ENCODE data around the gene MGAT2. TPM values are rescaled to one million over a fixed set of nuclear protein-coding genes. Genes with fewer than 3 reads are reported as not detected.

The MGAT2 gene
- total and polyA plus RNA-seq, 3 donors from 2014 or later, result 58.3 to 89.1 (median 88.8) TPM

DNA sequence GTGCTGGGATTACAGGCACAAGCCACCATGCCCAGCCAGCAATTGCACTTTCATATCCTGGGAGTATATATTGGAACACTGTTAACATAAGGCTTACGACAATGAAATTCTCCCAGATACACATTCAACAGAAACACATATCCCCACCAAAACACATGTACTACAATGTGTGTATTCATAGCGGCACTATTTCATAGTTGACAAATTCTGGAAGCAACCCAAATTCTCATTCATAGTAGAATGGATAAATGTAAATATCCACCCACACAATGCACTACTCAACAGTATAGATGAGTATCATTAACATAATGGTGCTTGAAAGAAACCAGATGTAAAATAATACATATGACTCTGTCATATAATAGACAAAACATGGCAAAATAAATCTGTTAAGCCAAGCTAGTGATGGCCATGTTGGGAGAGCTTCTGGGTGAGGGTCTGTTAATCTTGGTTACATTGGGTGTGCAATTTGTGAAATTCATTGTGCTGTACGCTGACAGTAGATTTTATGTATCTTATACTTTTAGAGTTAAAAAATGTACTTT is 17.0 kb downstream of the MGAT2 start:
- intact Hi-C loops (cut with DNase I; ENCODE audit: low total_unique reads), result no loop called here
- no peaks in the 10 kb centered on the region for H3K36me3 ChIP-seq (ENCODE audit: low read depth, missing control alignments)
- WGBS, 2 donors, result 88% methylated on average over 3 of the region's 3 CpGs
- H3K9me3 ChIP-seq, result no peaks in the 10 kb centered on the region
- TF ChIP-seq, protein P1, sequence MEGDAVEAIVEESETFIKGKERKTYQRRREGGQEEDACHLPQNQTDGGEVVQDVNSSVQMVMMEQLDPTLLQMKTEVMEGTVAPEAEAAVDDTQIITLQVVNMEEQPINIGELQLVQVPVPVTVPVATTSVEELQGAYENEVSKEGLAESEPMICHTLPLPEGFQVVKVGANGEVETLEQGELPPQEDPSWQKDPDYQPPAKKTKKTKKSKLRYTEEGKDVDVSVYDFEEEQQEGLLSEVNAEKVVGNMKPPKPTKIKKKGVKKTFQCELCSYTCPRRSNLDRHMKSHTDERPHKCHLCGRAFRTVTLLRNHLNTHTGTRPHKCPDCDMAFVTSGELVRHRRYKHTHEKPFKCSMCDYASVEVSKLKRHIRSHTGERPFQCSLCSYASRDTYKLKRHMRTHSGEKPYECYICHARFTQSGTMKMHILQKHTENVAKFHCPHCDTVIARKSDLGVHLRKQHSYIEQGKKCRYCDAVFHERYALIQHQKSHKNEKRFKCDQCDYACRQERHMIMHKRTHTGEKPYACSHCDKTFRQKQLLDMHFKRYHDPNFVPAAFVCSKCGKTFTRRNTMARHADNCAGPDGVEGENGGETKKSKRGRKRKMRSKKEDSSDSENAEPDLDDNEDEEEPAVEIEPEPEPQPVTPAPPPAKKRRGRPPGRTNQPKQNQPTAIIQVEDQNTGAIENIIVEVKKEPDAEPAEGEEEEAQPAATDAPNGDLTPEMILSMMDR (IDR thresholded peaks at IDR 0.05), result no peak
- no peak for TF ChIP-seq POLR2A (IDR thresholded peaks at IDR 0.05)
- no peak overlapping the region for H3K4me3 ChIP-seq
- no peaks in the 10 kb centered on the region for H3K27me3 ChIP-seq
- H3K27ac ChIP-seq, result no peak overlapping the region
- no peak for DNase-seq
- H3K4me1 ChIP-seq, result peaks cover 25% of the 10 kb centered on the region

DNA sequence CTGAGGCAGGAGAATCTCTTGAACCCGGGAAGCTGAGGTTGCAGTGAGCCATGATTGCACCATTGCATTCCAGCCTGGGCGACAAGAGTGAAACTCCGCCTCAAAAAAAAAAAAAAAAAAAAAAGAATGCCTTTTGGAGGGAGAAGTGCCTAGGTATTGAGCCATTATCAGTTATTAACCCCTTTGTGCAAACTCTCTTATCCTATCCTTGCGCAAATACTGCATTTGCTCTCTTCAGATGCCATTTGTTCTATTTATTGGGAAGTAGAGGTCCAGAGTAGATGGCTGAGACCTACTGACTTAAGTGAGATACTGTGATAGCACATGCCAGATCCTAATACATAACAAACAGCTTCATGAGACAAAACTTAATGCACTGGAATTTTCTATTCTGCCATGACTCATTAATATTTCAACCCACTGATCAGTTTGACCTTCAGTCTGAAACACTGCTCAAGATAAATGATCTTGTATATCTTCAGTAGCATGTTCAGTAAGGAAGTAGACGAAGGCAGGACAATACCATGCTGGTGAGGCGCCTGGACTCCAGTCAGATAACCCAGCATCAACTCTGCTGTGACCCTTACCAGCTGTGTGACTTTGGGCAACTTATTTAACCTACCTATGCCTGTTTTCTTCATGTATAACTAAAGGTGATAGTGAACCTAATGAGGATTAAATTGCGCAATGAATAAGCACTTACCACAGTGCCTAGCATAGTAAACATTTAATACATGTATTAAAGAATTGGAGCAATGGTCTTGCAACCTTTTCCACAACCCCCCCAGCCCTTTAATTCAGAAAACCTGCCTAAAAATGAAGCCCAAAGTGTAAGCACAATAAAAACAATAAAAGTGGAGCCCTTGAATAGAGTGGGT is 20.2 kb downstream of the MGAT2 start:
- WGBS, 2 donors, result 89 to 91% methylated on average over 7 of the region's 7 CpGs
- H3K4me1 ChIP-seq, result peaks cover 27% of the 10 kb centered on the region
- TF ChIP-seq, protein P1 (IDR thresholded peaks at IDR 0.05), result no peak
- TF ChIP-seq POLR2A (IDR thresholded peaks at IDR 0.05), result no peak
- H3K36me3 ChIP-seq (ENCODE audit: low read depth, missing control alignments), result no peaks in the 10 kb centered on the region
- no peaks in the 10 kb centered on the region for H3K27me3 ChIP-seq
- H3K27ac ChIP-seq, result peak overlapping the region in 1 of 2 donors; percentile 57
- DNase-seq, result no peak
- intact Hi-C loops (cut with DNase I; ENCODE audit: low total_unique reads), result no loop called here
- no peaks in the 10 kb centered on the region for H3K9me3 ChIP-seq
- no peak overlapping the region for H3K4me3 ChIP-seq

DNA sequence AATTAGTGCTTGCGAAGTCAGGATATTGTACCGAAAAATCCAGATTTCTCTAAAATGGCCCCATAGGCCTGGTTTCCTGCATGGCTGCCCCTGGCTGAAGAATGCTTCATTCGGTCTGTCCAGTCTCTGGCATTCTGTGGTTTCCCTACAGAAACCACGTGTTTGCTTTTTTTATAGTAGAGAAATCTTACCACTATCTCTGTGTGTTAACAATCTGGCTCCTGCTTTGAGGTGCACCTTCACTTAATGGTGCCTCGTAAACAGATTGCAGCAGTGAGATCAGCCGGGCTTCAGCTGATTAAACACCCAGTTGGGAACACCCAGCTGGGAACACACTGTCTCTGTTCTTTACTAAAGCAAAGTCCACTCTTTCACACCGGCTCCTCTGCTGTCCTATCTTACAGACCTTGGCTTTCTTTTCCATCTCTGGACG is 21.1 kb downstream of the MGAT2 start:
- intact Hi-C loops (cut with DNase I; ENCODE audit: low total_unique reads), result no loop called here
- H3K9me3 ChIP-seq, result no peaks in the 10 kb centered on the region
- no peak overlapping the region for H3K4me3 ChIP-seq
- no peaks in the 10 kb centered on the region for H3K27me3 ChIP-seq
- WGBS, 2 donors, result 48 to 57% methylated on average over 8 of the region's 8 CpGs
- TF ChIP-seq POLR2A (IDR thresholded peaks at IDR 0.05), result no peak
- TF ChIP-seq, protein P1 (IDR thresholded peaks at IDR 0.05), result no peak
- H3K36me3 ChIP-seq (ENCODE audit: low read depth, missing control alignments), result no peaks in the 10 kb centered on the region
- peak overlapping the region; percentile 24 to 57 for H3K27ac ChIP-seq
- peak; percentile 55 for DNase-seq
- peaks cover 25% of the 10 kb centered on the region for H3K4me1 ChIP-seq

DNA sequence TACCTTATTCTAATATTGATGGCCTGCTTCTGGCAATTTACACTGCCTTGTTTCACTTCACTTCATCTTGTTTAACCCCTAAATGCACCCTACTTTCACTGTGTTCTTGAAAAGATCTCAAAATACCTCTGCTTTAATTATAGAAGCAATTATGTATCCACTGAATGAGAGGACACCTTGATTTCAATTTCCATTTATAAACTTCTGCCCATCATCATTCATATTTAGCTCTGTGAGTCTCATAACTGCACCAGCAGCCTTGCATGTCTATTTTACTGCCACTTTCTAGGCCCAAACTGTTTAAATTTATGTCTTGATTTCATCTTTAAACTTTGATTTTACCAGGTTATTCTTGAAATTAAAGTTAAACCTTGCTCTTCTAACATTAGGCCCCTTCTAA is 21.6 kb downstream of the MGAT2 start:
- H3K4me1 ChIP-seq, result peaks cover 20% of the 10 kb centered on the region
- TF ChIP-seq, protein P1 (IDR thresholded peaks at IDR 0.05), result no peak
- no peak for TF ChIP-seq POLR2A (IDR thresholded peaks at IDR 0.05)
- intact Hi-C loops (cut with DNase I; ENCODE audit: low total_unique reads), result no loop called here
- H3K4me3 ChIP-seq, result no peak overlapping the region
- H3K36me3 ChIP-seq (ENCODE audit: low read depth, missing control alignments), result no peaks in the 10 kb centered on the region
- H3K27me3 ChIP-seq, result no peaks in the 10 kb centered on the region
- H3K9me3 ChIP-seq, result no peaks in the 10 kb centered on the region
- no peak for DNase-seq
- peak overlapping the region; percentile 24 to 57 for H3K27ac ChIP-seq

Data from testis (tissue), 3 donors.